A549 (cell line): ENCODE results near the gene CDHR5. TPM values are rescaled to one million over a fixed set of nuclear protein-coding genes. Genes with fewer than 3 reads are reported as not detected.

Experiments used
- ATAC-seq, 2 experiments: fragments of 200-7000 bp in 1 of 2; fragments of >200 bp in 1 of 2; cut with Nextera tagmentation in 1 of 2; cut with Tn5 transposase in 1 of 2; 3 replicates each; pipeline versions ENCODE4 v1.8.0 to v1.9.1; 2018 to 2020; ENCODE audit warnings: mild to moderate bottlenecking in 1 of 2, moderate library complexity in 1 of 2
- CTCF ChIA-PET: fragments of 300-600 bp; sonication (Branson Sonifier 250); formaldehyde crosslinking; extraction: SDS; loops from one replicate; lab custom pipeline; 2021; ENCODE audit warnings: antibody characterized with exemption, inconsistent platforms; lab: Yijun Ruan, JAX
- POLR2A ChIA-PET: fragments of 350-600 bp; formaldehyde crosslinking; extraction: SDS; loops from one replicate; lab custom pipeline; 2021; ENCODE audit warnings: antibody characterized with exemption, inconsistent platforms; lab: Yijun Ruan, JAX
- DNase-seq, 2 experiments: peaks; one replicate each; pipeline versions ENCODE4 v3.0.0 to v3.0.0-alpha.2; 2011 to 2016; ENCODE audit warnings: low read depth in 1 of 2, low spot score in 1 of 2
- FAIRE-seq: peaks from 2 replicates; lab custom pipeline; 2011; peaks lifted over from hg19 to GRCh38; lab: Jason Lieb, UNC
- H3K27ac ChIP-seq, 2 experiments: fragments of >200 bp; sonication (Bioruptor Twin); formaldehyde crosslinking; 3 replicates each; pipeline ENCODE4 v1.5.1; 2016 to 2017
- H3K4me1 ChIP-seq: fragments of >200 bp; sonication (Bioruptor Twin); formaldehyde crosslinking; 3 replicates; pipeline ENCODE4 v1.6.1; 2016
- H3K4me2 ChIP-seq: fragments of >200 bp; sonication (Bioruptor Twin); formaldehyde crosslinking; 3 replicates; pipeline ENCODE4 v1.6.1; 2016
- H3K4me3 ChIP-seq: fragments of >200 bp; sonication (Bioruptor Twin); formaldehyde crosslinking; 3 replicates; pipeline ENCODE4 v1.5.1; 2016
- H3K9me3 ChIP-seq: fragments of >200 bp; sonication (Bioruptor Twin); formaldehyde crosslinking; 3 replicates; pipeline ENCODE4 v1.6.1; 2016
- CEBPB ChIP-seq, 2 experiments: fragments of >200 bp in 1 of 2; sonication (Bioruptor Twin) in 1 of 2; formaldehyde crosslinking in 1 of 2; IDR thresholded peaks; 2 replicates each; pipeline ENCODE4 v1.6.1; 2012 to 2016
- EHMT2 ChIP-seq: fragments of 200-600 bp; sonication (generic); IDR thresholded peaks from 2 replicates; pipeline ENCODE4 v1.6.1; 2016; ENCODE audit warnings: antibody characterized with exemption, low read depth, mild to moderate bottlenecking, moderate library complexity
- FOSB ChIP-seq: fragments of 250-450 bp; sonication (Bioruptor Pico); IDR thresholded peaks from 2 replicates; pipeline ENCODE4 v1.5.0; 2020; ENCODE audit warnings: mild to moderate bottlenecking, moderate library complexity
- FOSL2 ChIP-seq, 2 experiments: fragments of 450-650 bp in 1 of 2; fragments of >200 bp in 1 of 2; sonication (Bioruptor Twin) in 1 of 2; formaldehyde crosslinking; IDR thresholded peaks; 2 replicates each; pipeline versions ENCODE4 v1.5.0 to v1.6.1; 2016 to 2020; ENCODE audit warnings: mild to moderate bottlenecking in 1 of 2, moderate library complexity in 1 of 2
- GATA3 ChIP-seq: IDR thresholded peaks from 2 replicates; pipeline ENCODE4 v1.6.1; 2012; ENCODE audit warnings: borderline replicate concordance
- KDM1A ChIP-seq: fragments of 200-600 bp; sonication (generic); IDR thresholded peaks from 2 replicates; pipeline ENCODE4 v1.6.1; 2016; ENCODE audit warnings: low read depth, mild to moderate bottlenecking
- MYC ChIP-seq: IDR thresholded peaks from 2 replicates; pipeline ENCODE4 v1.6.1; 2012; ENCODE audit warnings: mild to moderate bottlenecking, inconsistent platforms, low read length, improper control_type of control experiment, borderline replicate concordance
- NPAS2 ChIP-seq: fragments of 250-450 bp; sonication (Bioruptor Pico); IDR thresholded peaks from 2 replicates; pipeline ENCODE4 v1.8.0; 2022; ENCODE audit warnings: mild to moderate bottlenecking, moderate library complexity, borderline replicate concordance
- RAD21 ChIP-seq, 2 experiments: fragments of >200 bp in 1 of 2; sonication (Bioruptor Twin) in 1 of 2; formaldehyde crosslinking in 1 of 2; IDR thresholded peaks in 1 of 2; conservative IDR thresholded peaks in 1 of 2; 2 replicates in 1 of 2; 3 replicates in 1 of 2; pipeline ENCODE4 v1.6.1; 2012 to 2018; ENCODE audit warnings: inconsistent platforms in 1 of 2
- RFX5 ChIP-seq: fragments of 450-650 bp; IDR thresholded peaks from 2 replicates; pipeline ENCODE4 v1.7.1; 2014; ENCODE audit warnings: antibody characterized with exemption, mild to moderate bottlenecking, moderate library complexity
- RNF2 ChIP-seq: fragments of 200-600 bp; sonication (generic); IDR thresholded peaks from 2 replicates; pipeline ENCODE4 v1.6.1; 2016; ENCODE audit warnings: low read depth, mild to moderate bottlenecking, antibody characterized with exemption, moderate library complexity, borderline replicate concordance
- ZNF302 ChIP-seq: fragments of 250-450 bp; sonication (Bioruptor Pico); IDR thresholded peaks from 2 replicates; pipeline ENCODE4 v1.9.0; 2021; ENCODE audit warnings: inconsistent platforms, mild to moderate bottlenecking, moderate library complexity
- ZSCAN20 ChIP-seq: fragments of 250-450 bp; sonication (Bioruptor Pico); IDR thresholded peaks from 2 replicates; pipeline ENCODE4 v1.8.0; 2022; ENCODE audit warnings: mild to moderate bottlenecking, moderate library complexity
- WGBS: methylation state at CpG from one replicate; pipeline ENCODE4 v1.1.6; 2017; ENCODE audit errors: missing lambda C conversion rate; 5-methylcytosine and 5-hydroxymethylcytosine counted together
- polyA plus RNA-seq, 4 experiments: library from polyadenylated mRNA; depleted of rRNA in 3 of 4; stranded (reverse); fragments of >200 nt; fragmentation: RNase III in 1 of 4; extraction: RNeasy Plus Mini Kit Qiagen cat#74134 plus additional on column Dnase treatment in 1 of 4; gene quantifications; 2 replicates in 3 of 4; 3 replicates in 1 of 4; pipeline ENCODE4 v1.2.3, GENCODE V29; 2011 to 2017
- TF ChIP-seq, protein P1 (sequence below): IDR thresholded peaks from 2 replicates; pipeline ENCODE4 v1.6.1; 2012
- TF ChIP-seq, protein P2 (sequence below): fragments of 200-600 bp; sonication (generic); IDR thresholded peaks from 2 replicates; pipeline ENCODE4 v1.6.1; 2016; ENCODE audit warnings: antibody characterized with exemption, mild to moderate bottlenecking, moderate library complexity
- TF ChIP-seq, protein P3 (sequence below): fragments of >200 bp; sonication (Bioruptor Twin); formaldehyde crosslinking; IDR thresholded peaks from 3 replicates; pipeline ENCODE4 v1.5.1; 2016
- TF ChIP-seq, protein P4 (sequence below): IDR thresholded peaks from 2 replicates; pipeline ENCODE4 v1.6.1; 2012
- TF ChIP-seq, protein P5 (sequence below): fragments of 250-450 bp; sonication (Bioruptor Pico); IDR thresholded peaks from 2 replicates; pipeline ENCODE4 v1.5.0; 2021; ENCODE audit warnings: mild to moderate bottlenecking, moderate library complexity, borderline replicate concordance
- TF ChIP-seq, protein P6 (sequence below): fragments of 150-350 bp; IDR thresholded peaks from 2 replicates; pipeline ENCODE4 v1.6.1; 2014; ENCODE audit warnings: low read depth, mild to moderate bottlenecking, low read length

CDHR5 gene
- polyA plus RNA-seq, 2 of the 4 experiments (the other 2 are of a cell fraction) = 0.08 to 0.12 TPM

DNA sequence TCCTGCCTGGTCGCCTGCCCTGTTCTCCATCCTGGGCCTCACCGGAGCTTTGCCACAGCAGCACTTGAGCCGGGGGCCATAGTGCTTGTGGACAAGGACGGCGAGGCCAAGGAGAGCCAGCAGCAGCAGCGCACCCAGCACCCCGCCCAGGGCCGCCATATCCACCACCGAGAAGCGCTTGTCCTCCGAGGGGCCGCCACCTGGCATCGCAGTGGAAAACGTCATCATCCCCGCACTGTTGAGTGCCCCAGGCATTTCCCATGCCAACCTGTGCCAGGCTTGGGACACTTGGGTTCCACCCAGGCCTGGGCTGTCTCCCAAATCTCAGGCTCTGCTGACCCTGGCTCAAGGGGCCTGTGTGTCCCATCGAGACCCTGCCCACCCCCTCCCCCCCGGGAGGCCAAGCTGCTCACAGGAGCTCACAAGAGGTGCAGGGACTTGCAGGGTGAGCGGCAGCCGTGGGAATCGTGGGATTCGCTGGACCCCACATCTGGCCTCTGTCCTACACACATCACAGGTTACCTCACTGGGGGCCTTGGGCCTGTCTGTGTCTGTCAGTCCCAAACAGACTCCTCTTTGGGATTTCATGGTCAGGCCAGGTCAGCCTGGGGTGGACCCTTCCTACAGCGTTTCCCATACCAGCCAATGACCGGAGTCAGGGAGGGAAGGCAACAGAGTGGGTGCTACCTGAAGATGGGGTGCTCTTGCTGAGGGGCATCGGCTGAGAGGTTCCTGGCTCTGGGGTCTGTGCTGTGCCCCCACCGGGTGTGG is 6.7 kb downstream of the CDHR5 start:
- Histone ChIP-seq H3K4me2 (no peak overlapping the region), H3K9me3 (no peaks in the 10 kb centered on the region), H3K4me3 (no peak overlapping the region), H3K4me1 (peaks cover 13% of the 10 kb centered on the region; the same call in 2 of the 3 replicates), H3K27ac (no peak overlapping the region)
- ChIA-PET CTCF (no interaction called here), POLR2A (no interaction called here)
- no peak for FAIRE-seq
- DNase-seq = no peak
- ATAC-seq = no peak
- TF ChIP-seq, protein P1, sequence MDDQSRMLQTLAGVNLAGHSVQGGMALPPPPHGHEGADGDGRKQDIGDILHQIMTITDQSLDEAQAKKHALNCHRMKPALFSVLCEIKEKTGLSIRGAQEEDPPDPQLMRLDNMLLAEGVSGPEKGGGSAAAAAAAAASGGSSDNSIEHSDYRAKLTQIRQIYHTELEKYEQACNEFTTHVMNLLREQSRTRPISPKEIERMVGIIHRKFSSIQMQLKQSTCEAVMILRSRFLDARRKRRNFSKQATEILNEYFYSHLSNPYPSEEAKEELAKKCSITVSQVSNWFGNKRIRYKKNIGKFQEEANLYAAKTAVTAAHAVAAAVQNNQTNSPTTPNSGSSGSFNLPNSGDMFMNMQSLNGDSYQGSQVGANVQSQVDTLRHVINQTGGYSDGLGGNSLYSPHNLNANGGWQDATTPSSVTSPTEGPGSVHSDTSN = no peak
- no peak for TF ChIP-seq FOSL2 (IDR thresholded peaks at IDR 0.05)
- no peak for TF ChIP-seq FOSL2 (CRISPR knock-in tag; IDR thresholded peaks at IDR 0.05)
- TF ChIP-seq RAD21 (conservative IDR thresholded peaks at IDR 0.05 in 1 of 2, IDR thresholded peaks at IDR 0.05 in 1 of 2) = no peak
- TF ChIP-seq, protein P2, sequence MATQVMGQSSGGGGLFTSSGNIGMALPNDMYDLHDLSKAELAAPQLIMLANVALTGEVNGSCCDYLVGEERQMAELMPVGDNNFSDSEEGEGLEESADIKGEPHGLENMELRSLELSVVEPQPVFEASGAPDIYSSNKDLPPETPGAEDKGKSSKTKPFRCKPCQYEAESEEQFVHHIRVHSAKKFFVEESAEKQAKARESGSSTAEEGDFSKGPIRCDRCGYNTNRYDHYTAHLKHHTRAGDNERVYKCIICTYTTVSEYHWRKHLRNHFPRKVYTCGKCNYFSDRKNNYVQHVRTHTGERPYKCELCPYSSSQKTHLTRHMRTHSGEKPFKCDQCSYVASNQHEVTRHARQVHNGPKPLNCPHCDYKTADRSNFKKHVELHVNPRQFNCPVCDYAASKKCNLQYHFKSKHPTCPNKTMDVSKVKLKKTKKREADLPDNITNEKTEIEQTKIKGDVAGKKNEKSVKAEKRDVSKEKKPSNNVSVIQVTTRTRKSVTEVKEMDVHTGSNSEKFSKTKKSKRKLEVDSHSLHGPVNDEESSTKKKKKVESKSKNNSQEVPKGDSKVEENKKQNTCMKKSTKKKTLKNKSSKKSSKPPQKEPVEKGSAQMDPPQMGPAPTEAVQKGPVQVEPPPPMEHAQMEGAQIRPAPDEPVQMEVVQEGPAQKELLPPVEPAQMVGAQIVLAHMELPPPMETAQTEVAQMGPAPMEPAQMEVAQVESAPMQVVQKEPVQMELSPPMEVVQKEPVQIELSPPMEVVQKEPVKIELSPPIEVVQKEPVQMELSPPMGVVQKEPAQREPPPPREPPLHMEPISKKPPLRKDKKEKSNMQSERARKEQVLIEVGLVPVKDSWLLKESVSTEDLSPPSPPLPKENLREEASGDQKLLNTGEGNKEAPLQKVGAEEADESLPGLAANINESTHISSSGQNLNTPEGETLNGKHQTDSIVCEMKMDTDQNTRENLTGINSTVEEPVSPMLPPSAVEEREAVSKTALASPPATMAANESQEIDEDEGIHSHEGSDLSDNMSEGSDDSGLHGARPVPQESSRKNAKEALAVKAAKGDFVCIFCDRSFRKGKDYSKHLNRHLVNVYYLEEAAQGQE = no peak
- no peak for TF ChIP-seq RFX5
- no peak for TF ChIP-seq MYC
- 84% methylated on average over 17 of the region's 25 CpGs for WGBS

DNA sequence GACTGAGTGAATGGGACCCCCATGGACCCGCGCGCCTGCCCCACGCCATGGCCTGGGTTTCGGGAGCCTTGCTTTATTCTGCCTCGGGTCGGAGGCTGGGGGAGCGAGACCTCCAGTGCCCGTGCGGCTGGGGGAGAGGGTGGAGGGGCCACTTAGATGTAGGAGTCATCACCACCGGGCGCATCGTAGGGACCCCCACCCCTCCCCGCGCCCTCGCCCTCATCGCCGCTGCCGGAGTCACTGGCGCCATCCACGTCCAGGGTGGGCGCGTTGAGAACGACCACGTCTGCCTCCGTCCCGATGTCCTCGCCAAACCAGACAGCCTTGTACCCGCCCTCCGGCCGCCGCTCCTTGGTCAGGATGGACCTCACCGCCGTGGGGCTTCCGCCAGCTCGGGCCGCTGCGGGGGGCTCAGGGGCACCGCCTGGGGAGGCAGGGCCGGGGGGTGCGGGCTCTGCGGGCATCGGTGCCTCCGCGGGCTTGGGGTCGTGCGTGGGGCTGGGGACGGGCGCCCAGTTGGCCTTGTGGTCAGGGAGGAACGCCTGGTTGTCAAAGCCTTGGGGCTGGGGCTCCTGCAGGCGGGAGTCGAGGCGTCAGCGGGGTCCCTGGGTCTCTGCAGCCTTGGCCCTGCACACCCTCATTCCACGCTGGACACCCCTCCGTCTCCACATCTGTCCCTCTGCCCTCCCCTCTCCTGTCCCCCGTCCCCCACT is 7.4 kb downstream of the CDHR5 start:
- WGBS = 94% methylated on average over 52 of the region's 57 CpGs
- Histone ChIP-seq H3K9me3 (no peaks in the 10 kb centered on the region), H3K27ac (no peak overlapping the region), H3K4me1 (peaks cover 13% of the 10 kb centered on the region; the same call in 2 of the 3 replicates), H3K4me3 (no peak overlapping the region), H3K4me2 (no peak overlapping the region)
- CTCF ChIA-PET = no interaction called here
- ATAC-seq (no peak), DNase-seq (no peak), FAIRE-seq (no peak)
- POLR2A ChIA-PET = no interaction called here
- TF ChIP-seq, protein P3, sequence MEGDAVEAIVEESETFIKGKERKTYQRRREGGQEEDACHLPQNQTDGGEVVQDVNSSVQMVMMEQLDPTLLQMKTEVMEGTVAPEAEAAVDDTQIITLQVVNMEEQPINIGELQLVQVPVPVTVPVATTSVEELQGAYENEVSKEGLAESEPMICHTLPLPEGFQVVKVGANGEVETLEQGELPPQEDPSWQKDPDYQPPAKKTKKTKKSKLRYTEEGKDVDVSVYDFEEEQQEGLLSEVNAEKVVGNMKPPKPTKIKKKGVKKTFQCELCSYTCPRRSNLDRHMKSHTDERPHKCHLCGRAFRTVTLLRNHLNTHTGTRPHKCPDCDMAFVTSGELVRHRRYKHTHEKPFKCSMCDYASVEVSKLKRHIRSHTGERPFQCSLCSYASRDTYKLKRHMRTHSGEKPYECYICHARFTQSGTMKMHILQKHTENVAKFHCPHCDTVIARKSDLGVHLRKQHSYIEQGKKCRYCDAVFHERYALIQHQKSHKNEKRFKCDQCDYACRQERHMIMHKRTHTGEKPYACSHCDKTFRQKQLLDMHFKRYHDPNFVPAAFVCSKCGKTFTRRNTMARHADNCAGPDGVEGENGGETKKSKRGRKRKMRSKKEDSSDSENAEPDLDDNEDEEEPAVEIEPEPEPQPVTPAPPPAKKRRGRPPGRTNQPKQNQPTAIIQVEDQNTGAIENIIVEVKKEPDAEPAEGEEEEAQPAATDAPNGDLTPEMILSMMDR = no peak
- TF ChIP-seq ZNF302 (CRISPR knock-in tag) (no peak), EHMT2 (no peak), KDM1A (no peak), NPAS2 (CRISPR knock-in tag) (no peak), GATA3 (no peak), RNF2 (no peak), CEBPB (IDR thresholded peaks at IDR 0.05) (no peak), ZSCAN20 (CRISPR knock-in tag) (no peak), FOSB (no peak)
- TF ChIP-seq, protein P2 = no peak
- TF ChIP-seq, protein P4, sequence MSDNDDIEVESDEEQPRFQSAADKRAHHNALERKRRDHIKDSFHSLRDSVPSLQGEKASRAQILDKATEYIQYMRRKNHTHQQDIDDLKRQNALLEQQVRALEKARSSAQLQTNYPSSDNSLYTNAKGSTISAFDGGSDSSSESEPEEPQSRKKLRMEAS = no peak
- TF ChIP-seq, protein P5, sequence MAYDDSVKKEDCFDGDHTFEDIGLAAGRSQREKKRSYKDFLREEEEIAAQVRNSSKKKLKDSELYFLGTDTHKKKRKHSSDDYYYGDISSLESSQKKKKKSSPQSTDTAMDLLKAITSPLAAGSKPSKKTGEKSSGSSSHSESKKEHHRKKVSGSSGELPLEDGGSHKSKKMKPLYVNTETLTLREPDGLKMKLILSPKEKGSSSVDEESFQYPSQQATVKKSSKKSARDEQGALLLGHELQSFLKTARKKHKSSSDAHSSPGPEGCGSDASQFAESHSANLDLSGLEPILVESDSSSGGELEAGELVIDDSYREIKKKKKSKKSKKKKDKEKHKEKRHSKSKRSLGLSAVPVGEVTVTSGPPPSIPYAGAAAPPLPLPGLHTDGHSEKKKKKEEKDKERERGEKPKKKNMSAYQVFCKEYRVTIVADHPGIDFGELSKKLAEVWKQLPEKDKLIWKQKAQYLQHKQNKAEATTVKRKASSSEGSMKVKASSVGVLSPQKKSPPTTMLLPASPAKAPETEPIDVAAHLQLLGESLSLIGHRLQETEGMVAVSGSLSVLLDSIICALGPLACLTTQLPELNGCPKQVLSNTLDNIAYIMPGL (CRISPR knock-in tag) = no peak
- TF ChIP-seq, protein P6, sequence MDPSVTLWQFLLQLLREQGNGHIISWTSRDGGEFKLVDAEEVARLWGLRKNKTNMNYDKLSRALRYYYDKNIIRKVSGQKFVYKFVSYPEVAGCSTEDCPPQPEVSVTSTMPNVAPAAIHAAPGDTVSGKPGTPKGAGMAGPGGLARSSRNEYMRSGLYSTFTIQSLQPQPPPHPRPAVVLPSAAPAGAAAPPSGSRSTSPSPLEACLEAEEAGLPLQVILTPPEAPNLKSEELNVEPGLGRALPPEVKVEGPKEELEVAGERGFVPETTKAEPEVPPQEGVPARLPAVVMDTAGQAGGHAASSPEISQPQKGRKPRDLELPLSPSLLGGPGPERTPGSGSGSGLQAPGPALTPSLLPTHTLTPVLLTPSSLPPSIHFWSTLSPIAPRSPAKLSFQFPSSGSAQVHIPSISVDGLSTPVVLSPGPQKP = no peak
